Measurements from ENCODE around the gene SCARF2.

The SCARF2 gene

DNA sequence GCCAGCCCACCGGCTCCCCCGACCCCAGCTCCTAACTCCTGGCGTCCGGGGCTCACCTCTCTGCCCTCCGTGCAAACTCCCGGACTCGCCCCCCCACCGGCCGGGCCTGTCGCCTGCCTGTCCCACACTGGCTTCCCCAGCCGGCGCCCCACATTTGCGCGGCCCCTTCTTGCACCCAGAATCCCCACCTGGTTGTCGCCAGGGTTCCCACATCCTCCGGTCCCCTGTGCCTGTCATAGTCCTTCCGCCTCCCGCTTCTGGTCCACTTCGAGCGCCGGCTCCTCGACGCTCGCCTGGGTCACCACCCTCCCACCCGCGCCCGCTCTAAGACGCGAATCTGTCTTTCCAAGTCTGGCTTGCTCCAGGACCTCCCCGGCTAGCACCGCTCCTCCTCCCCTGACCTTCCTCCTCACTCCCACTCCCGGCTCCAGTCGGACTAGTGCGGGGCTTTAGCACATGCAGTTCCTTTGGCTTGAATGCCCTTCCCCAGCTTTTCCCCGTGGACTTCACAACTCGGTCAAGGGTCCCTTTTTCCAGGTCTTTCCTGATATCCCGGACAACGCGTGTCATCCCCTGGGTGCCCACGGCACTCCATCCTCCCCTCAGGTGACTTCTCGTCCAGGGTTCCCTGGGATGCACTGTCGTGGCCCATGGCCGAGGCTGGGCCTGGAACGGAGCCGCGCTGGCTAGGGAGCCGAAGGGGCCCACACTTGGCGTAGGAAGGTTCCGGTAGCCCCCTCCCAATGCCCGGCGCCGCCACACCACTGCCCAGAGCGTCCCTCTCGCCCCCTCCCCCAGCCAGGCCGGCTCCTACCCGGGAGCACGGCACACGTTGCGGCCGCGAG lies 635 bp downstream of the SCARF2 start:
- ATAC-seq (no peak), DNase-seq (ENCODE audit: low spot score in 2 of 2) (no peak)
- Mint-ChIP-seq H3K36me3 (no peaks in the 10 kb centered on the region), H3K4me3 (peak overlapping the region; percentile 79), H3K4me1 (peaks cover 27% of the 10 kb centered on the region), H3K9me3 (no peaks in the 10 kb centered on the region), H3K27ac (no peak overlapping the region)

DNA sequence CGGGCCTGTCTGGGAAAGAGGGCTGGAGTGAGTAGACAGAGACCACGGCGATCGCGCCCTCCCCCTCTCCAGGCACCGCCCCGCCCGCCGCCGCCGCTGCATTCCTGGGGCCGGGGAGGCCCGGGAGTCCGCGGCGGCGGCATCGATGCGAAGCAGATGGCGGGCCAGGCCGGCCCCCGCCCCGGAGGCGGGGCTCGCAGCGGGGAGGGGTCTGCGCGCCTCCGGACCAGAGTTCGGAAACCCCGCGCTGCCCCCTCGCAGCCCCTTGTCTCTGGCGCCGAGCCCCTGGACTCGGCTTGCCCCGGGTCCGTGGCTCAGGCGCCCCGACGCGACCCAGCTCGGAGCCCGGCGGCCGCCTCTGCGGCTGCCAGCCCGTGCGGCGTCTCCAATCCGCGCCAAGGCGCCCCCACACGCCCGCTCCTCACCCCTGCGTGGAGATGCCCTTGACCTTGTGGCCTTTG lies 1.3 kb downstream of the SCARF2 start:
- ATAC-seq (no peak), DNase-seq (ENCODE audit: low spot score in 2 of 2) (no peak)
- Mint-ChIP-seq H3K27ac (no peak overlapping the region), H3K9me3 (no peaks in the 10 kb centered on the region), H3K36me3 (no peaks in the 10 kb centered on the region), H3K4me3 (peak overlapping the region; percentile 79), H3K4me1 (peaks cover 32% of the 10 kb centered on the region)

GRCh38 chr22:20435436-20436306 lies 2.0 kb downstream of the SCARF2 start:
- Mint-ChIP-seq H3K27ac (no peak overlapping the region), H3K4me1 (peaks cover 32% of the 10 kb centered on the region), H3K4me3 (no peak overlapping the region), H3K9me3 (no peaks in the 10 kb centered on the region), H3K36me3 (no peaks in the 10 kb centered on the region)
- DNase-seq (ENCODE audit: low spot score in 2 of 2) (no peak), ATAC-seq (no peak)

- H3K4me1 Mint-ChIP-seq: peaks cover 32% of the 10 kb centered on the region
- ATAC-seq (no peak), DNase-seq (ENCODE audit: low spot score in 2 of 2) (no peak)
- H3K9me3 Mint-ChIP-seq: no peaks in the 10 kb centered on the region
- H3K36me3 Mint-ChIP-seq: no peaks in the 10 kb centered on the region
- no peak overlapping the region for H3K4me3 Mint-ChIP-seq
- no peak overlapping the region for H3K27ac Mint-ChIP-seq
Measured at GRCh38 chr22:20434773-20435172, 2.9 kb downstream of the SCARF2 start.

DNA sequence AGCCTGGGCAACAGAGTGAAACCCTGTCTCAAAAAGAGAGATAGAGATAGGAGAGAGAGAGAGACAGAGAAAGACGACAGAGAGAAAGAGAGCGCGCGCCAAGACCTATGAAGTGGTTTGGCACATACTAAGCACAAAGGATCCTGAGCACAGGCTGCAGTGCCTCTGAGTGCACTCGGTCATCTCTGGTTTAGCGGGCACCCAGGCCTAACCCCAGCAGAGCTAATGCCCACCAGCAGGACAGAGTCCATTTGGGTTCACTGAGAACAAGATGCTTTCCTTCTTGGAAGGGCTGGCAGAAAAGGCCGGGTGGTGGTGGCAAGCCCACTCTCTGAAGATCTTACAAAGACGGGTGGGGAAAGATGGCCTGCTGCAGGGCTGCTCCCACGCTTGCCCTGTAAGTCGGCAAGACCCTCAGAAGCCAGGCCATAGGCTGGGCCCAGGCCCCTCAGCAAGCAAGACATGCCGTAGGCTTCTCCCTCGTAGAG lies 3.3 kb downstream of the SCARF2 start:
- no peak overlapping the region for H3K4me3 Mint-ChIP-seq
- no peak overlapping the region for H3K27ac Mint-ChIP-seq
- H3K4me1 Mint-ChIP-seq: peaks cover 32% of the 10 kb centered on the region
- H3K36me3 Mint-ChIP-seq: no peaks in the 10 kb centered on the region
- DNase-seq (ENCODE audit: low spot score in 2 of 2) (no peak), ATAC-seq (no peak)
- H3K9me3 Mint-ChIP-seq: no peaks in the 10 kb centered on the region

- DNase-seq (ENCODE audit: low spot score in 2 of 2) (no peak), ATAC-seq (no peak)
- Mint-ChIP-seq H3K4me1 (peaks cover 37% of the 10 kb centered on the region), H3K36me3 (no peaks in the 10 kb centered on the region), H3K27ac (no peak overlapping the region), H3K9me3 (no peaks in the 10 kb centered on the region), H3K4me3 (no peak overlapping the region)
Measured at GRCh38 chr22:20433686-20434241, 3.9 kb downstream of the SCARF2 start.

DNA sequence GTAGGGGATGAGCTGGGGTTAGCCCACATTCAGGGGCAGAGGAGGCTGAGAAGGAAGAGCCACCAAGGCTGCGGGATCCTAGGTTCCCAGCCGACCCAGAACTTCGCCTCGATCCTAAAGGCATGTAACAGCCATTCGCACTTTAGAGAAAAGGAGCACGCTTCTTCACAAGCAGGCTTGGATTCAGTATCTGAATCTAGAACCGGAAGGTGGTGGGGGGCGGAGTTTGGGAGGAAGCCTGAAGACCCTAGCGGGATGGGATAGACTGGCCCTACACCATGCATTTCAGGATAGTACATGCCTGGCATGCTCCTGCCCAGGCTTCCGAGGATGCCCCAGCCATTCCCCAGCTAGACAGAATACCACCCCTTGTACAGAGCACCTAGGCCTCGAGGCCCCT lies 4.4 kb downstream of the SCARF2 start:
- Mint-ChIP-seq H3K9me3 (no peaks in the 10 kb centered on the region), H3K4me1 (peaks cover 35% of the 10 kb centered on the region), H3K4me3 (no peak overlapping the region), H3K27ac (no peak overlapping the region), H3K36me3 (no peaks in the 10 kb centered on the region)
- ATAC-seq (no peak), DNase-seq (ENCODE audit: low spot score in 2 of 2) (no peak)

- H3K9me3 Mint-ChIP-seq: no peaks in the 10 kb centered on the region
- peaks cover 32% of the 10 kb centered on the region for H3K4me1 Mint-ChIP-seq
- ATAC-seq (no peak), DNase-seq (ENCODE audit: low spot score in 2 of 2) (no peak)
- no peak overlapping the region for H3K27ac Mint-ChIP-seq
- H3K4me3 Mint-ChIP-seq: peak overlapping the region; percentile 80
- H3K36me3 Mint-ChIP-seq: no peaks in the 10 kb centered on the region
Measured at GRCh38 chr22:20432244-20432686, 5.4 kb downstream of the SCARF2 start.

DNA sequence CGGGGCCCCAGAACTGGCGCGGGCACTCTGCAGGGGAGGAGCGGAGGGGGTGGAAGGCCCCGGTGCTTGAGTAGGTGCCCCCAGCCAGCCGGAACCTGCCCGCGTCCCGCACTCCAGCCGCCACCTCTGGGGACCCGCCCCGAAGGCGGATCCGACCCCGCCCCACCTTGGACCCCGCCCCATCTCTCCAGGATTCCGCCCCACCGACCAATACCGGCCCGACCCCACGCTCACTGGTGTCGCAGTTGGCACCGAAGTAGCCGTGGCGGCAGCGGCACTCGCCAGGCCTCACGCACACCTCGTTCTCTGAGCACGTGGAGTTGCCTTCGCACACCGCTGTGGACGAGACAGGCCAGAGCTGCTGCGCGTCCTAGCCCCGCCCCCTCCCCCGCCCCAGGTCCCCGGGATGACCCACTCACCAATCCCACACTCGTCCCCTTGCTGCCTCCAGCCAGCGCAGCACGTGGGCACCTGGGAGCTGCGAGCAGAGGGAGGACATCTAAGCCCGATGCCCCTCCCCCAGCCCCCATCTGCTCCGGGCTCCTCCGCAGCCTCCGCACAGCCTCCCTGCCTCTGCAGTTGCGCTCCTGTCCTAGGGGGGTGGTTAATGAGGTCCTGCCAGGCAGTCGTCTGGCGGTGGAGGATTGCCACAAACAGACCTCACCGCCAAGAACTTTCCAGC lies 6.0 kb downstream of the SCARF2 start:
- Mint-ChIP-seq H3K4me1 (peaks cover 29% of the 10 kb centered on the region), H3K27ac (no peak overlapping the region), H3K4me3 (peak overlapping the region; percentile 80), H3K9me3 (no peaks in the 10 kb centered on the region), H3K36me3 (no peaks in the 10 kb centered on the region)
- no peak for DNase-seq (ENCODE audit: low spot score in 2 of 2)
- ATAC-seq: no peak

DNA sequence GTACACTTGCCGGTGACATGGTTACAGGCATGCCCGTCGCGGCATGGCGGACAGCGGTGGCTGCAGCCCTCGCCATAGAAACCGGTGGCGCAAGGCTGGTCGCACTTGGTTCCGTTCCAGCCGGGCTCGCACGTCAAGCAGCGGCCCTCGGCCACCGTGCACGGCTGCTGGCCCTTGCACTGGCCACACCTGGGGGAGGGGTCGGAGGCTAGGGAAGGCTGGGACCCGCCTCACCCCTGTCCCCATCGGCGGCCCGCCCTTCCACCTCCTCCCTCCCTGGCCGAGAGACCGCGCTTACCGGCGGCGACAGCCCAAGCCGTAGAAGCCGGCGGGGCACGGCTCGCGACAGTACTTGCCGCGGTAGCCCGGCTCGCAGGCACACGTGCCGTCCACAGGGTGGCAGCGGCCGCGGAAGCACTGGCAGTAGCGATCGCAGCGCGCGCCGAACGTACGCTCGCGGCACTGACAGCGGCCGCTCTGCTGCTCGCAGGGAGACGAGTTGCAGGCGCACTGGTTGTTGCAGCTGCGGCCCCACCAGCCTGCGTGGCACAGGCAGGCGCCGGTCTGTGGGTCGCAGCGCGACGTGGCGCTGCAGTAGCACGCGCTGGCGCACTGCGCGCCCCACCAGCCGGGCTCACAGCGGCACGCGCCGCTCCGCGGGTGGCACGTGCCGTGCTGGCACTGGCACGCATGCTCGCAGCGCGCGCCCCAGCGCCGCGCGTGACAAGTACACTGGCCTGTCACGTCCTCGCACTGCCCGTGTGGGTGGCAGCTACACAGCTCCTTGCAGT lies 6.7 kb downstream of the SCARF2 start:
- peak in 1 of 2 donors; percentile 30 for DNase-seq (ENCODE audit: low spot score in 2 of 2)
- H3K4me3 Mint-ChIP-seq: peak overlapping the region; percentile 80
- H3K36me3 Mint-ChIP-seq: no peaks in the 10 kb centered on the region
- no peaks in the 10 kb centered on the region for H3K9me3 Mint-ChIP-seq
- no peak overlapping the region for H3K27ac Mint-ChIP-seq
- peaks cover 26% of the 10 kb centered on the region for H3K4me1 Mint-ChIP-seq
- peak; percentile 66 for ATAC-seq

DNA sequence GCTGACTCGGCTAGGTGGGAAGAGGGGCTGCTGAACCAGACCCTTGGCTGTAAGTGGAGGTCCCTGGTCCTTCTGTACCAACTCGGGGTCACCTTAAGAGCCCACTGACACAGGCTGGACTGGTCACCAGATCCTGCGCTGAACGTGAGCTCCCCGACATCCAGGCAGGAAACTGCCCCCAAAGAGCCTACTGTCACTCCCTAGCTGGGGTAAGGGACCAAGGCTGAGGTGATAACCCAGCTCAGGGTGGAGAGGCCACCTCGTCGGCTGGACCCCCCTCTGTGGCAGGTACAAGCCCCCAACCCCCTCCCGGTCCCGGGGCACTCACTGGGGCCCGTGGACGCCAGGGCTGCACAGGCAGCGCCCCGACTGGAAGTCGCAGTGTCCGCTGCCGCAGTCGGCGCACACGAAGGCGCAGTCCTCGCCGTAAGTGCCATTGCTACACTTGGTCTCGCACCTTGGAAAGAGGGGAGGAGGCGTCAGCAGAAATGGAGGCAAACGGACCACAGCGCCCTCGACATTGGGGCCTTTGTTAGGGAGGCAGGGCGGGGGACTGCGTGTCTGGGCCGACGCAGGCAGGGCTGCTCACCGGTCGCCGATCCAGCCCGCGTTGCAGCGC lies 7.4 kb downstream of the SCARF2 start:
- peaks cover 19% of the 10 kb centered on the region for H3K4me1 Mint-ChIP-seq
- DNase-seq (ENCODE audit: low spot score in 2 of 2) (no peak), ATAC-seq (peak; percentile 26)
- no peaks in the 10 kb centered on the region for H3K9me3 Mint-ChIP-seq
- no peak overlapping the region for H3K27ac Mint-ChIP-seq
- no peaks in the 10 kb centered on the region for H3K36me3 Mint-ChIP-seq
- H3K4me3 Mint-ChIP-seq: peak overlapping the region; percentile 80

DNA sequence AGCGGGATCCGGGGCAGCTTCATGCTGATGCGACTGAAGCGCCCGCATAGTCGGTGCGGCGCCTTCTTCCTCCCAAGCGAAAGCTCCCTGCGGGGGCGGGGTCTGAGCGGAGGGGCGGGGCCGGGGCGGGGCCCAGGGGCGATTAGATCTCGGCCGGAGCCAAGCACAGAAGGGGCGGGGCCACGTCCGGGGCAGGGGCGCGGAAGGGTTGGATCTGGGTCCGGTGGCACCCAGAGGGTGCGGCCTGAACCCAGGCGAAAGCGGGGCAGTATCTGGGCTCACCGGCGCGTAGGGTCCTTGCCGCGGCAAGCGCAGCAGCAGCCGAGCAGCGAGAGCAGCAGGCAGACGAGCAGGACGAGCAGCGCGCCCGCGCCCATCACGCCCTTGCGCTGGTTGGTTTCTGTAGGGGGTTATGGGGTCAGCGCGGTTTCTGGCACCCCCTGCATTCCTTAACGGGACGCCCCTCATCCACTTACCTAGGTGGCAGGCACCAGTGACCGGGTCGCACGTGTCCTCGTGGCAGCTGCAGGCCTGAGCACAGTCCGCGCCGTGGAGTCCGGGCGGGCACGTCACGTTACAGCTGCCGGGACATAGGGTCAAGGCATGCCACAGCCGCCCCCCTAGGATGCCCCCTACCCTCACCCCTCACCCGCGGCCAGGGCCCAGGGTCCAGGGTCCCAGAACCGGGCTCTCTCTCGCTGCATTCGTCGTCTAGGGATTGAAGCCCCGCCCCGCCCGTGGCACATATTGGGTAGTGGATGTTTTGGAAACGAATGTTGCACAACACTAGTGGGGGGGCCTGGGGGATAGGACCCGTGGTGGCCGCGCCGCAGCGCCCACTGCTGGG lies 8.1 kb downstream of the SCARF2 start:
- peaks cover 18% of the 10 kb centered on the region for H3K4me1 Mint-ChIP-seq
- H3K36me3 Mint-ChIP-seq: no peaks in the 10 kb centered on the region
- peak; percentile 72 for ATAC-seq
- no peaks in the 10 kb centered on the region for H3K9me3 Mint-ChIP-seq
- H3K27ac Mint-ChIP-seq: peak overlapping the region; percentile 61
- peak overlapping the region; percentile 80 for H3K4me3 Mint-ChIP-seq
- DNase-seq (ENCODE audit: low spot score in 2 of 2): peak; percentile 70 to 86

Measured in stimulated activated effector memory CD8-positive, alpha-beta T cell treated with anti-CD3 and anti-CD28 coated beads, Interleukin-12 subunit alpha, Interleukin-12 subunit beta, amount 100 ng/mL, for 72 hours (primary cell).